ENCODE measurements around the gene RTN4R.

Gene RTN4R

GRCh38 chr22:20257212-20258020 lies 10.7 kb downstream of the RTN4R start:
- DNase-seq (ENCODE audit: low read depth): no peak

- DNase-seq (ENCODE audit: low read depth): no peak
These were observed 11.4 kb downstream of the RTN4R start for GRCh38 chr22:20256551-20257211.

DNA sequence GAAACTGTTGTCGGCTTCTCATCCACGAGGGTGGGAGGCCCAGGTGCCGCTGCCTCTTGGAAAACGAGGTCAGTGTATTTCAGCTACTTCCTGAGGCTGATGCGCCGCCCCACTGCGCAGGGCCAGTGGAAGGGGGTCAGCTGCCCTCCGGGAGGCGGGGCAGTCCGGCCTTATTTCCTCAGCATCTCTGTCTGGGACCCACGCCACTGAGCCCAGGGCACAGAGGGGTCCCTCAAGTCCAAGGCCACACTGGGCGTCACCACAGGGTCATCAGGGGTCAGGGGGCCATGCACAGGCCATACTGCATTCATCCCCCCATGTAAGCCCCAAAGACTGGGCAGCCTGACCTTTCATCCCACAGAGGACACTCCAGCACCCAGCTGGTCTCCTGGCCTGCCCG lies 12.1 kb downstream of the RTN4R start:
- DNase-seq (ENCODE audit: low read depth): no peak

GRCh38 chr22:20254975-20255946 lies 12.9 kb downstream of the RTN4R start:
- no peak for DNase-seq (ENCODE audit: low read depth)

DNA sequence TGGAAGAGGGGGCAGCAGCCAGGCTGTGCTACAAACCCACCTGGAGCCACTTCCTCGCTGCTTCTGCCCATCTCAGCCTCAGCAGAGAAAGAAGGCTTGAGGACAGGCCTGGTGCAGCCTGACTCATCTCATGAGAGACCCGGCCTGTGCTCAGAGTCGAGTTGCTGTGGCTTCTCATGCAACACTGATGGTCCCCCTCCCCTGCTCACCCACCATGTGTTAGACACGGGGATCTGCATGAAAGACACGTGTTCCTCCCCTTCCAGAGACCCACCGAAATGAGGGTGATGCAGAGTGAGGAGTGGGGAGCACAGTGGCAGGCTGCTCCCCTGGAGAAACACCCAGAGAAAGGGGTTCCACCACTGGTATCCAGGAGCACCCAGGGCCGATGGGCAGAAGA lies 15.0 kb downstream of the RTN4R start:
- no peak for DNase-seq (ENCODE audit: low read depth)

DNA sequence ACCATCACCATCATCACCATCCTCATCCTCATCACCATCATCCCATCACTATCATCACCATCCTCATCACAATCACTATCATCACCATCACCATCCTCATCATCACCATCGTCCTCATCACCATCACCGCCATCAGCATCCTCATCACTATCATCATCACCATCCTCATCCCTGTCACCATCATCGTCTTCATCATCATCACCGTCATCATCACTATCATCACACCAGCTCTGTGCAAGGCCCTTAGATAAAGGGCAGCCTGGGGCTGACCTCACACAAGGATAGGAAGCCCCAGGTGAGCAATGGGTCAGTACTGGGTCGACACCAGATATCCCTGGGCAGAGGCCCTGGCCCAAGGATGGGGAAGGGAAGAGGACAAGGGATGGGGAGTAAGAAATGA lies 16.1 kb downstream of the RTN4R start:
- no peak for DNase-seq (ENCODE audit: low read depth)

- no peak for DNase-seq (ENCODE audit: low read depth)
These were observed 16.6 kb downstream of the RTN4R start for GRCh38 chr22:20251491-20251890.

DNA sequence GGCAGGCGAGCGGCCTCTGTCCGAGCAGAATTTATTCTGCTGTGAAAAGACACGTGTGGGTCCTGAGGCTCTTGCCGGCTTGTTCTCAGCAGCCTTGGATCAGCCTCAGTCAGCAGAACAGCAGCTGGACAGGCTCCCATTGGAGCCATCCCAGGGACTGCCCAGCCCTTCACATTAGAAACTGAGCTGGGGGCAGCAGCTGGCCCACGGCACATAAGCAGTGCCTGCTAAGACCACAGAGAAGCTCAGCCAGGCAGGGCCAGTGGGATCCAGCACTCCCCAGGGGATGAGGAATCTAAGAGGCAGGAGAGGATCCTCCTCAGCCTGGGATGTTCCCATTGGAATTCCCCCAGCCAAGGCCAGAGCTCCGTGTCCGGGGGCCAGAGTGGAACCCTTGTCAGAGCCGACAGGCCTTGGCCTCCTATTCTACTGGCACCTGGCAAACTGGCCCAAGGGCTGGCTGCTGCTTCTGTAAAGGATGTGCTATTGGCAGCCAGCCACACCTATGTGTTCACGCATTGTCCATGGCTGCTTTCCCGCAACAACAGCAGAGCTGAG lies 18.2 kb downstream of the RTN4R start:
- no peak for DNase-seq (ENCODE audit: low read depth)

DNA sequence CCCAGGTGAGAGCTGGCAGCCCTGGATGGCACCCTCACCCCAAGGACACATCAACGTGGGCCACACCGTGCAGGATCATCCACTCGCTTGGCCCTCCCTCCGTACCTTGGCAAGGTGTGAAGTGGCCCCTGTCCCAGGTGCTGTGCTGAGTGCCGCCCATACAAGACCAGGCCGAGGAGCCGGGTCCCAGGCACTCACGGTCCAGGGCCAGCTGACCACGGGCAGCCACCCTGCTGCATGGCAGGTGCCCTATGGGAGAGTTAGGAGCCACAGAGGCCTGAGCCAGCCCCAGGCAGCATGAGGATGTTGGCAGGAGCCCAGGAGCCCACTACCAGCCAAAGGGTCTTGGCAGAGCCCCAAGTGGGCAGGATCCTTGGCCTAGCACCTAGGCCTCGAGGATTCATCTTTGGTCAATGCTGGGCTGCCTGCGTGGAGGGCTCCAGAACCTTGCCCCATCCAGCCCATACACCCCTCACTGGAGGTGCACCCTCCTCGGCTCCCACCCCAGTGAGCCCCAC lies 19.6 kb downstream of the RTN4R start:
- no peak for DNase-seq (ENCODE audit: low read depth)

GRCh38 chr22:20247608-20248171 lies 20.4 kb downstream of the RTN4R start:
- DNase-seq (ENCODE audit: low read depth): no peak

DNA sequence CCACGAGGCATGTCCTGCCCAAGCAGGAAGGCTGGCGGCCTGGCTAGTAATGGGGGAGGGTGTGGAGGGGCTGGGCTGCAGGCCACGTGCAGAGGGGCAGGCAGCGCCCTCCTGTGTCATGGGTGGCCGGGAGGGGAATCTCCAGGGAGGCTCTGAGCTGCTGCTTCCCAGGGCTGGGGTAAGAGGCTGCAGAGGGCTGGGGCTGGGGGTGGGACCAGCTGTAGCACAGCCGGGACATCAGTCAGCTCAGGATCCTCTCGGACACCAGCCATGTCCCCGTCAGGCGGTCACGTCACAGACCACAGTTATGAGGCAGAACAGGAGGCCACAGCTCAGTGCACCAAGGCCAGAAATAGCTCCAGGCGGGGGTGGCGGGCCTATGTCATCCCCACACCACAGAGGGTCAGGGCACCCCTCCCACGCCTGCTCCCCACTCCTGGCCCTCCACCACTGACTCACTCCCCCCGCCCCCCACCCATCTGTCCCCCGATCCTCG lies 21.1 kb downstream of the RTN4R start:
- DNase-seq (ENCODE audit: low read depth): peak; percentile 22

- no peak for DNase-seq (ENCODE audit: low read depth)
These were observed 21.6 kb downstream of the RTN4R start for GRCh38 chr22:20246368-20247009.

- DNase-seq (ENCODE audit: low read depth): no peak
These were observed 22.3 kb downstream of the RTN4R start for GRCh38 chr22:20245577-20246367.

DNA sequence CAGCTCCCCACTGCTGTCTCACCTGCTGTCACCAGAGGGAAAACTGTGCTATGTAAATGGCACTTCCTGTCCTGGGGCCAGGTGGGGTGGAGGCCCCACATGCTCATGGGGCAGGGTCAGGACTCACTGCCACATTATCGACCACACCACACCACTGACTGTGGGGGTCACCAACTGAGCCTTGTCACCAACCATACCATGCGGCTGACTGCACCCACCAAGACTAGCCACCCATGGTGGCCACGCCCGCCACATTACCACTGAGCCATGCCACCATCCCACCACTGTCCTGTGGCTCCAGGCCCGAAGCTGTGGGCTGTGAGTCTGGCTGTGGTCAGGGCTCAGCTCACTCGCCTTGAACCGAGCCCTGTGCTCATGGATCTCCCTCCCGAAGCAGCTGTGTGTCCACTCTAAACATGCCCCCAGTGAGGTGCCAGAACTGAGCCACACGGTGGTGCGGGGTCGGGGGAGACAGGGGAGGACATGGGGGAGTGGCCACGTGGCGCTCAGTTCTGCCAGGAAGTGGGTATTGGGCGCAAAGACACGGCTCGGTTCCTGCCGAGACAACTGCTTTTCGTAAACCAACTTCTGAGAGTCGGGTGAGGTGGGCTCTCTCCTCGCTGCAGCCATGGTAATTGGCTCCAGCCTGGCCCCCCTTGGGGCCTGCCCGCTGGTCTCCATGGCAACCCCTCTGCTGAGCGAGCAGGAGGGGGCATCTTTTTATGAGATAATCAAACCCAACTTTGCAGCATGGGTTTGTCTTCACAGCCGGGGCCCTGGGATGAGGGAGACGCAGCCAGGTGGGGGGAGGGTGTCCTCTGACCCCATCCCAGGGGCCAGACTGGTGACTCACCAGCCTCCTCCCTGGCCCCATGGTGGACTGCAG lies 23.2 kb downstream of the RTN4R start:
- DNase-seq (ENCODE audit: low read depth): no peak

GRCh38 chr22:20244250-20244648 lies 23.9 kb downstream of the RTN4R start:
- DNase-seq (ENCODE audit: low read depth): no peak

- DNase-seq (ENCODE audit: low read depth): peak; percentile 54
These were observed 24.4 kb downstream of the RTN4R start for GRCh38 chr22:20243537-20244249.

DNA sequence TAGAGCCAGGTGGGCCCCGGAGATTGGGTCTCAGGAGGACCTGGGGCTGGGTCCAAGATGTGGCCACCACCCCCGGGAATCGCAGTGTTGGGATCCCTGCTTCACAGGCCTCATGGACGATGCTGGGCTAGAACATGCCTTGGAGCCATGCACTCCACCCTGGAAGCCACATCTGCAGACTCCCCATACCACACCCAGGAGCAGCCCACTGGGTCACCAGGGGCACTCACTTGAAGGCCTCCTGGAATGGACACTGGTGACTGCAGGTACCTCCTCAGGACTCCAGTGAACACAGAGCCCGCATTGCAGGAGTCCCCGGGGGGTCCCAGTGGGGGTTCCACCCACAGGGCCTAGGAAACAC lies 25.0 kb downstream of the RTN4R start:
- DNase-seq (ENCODE audit: low read depth): no peak

- DNase-seq (ENCODE audit: low read depth): no peak
These were observed 25.5 kb downstream of the RTN4R start for GRCh38 chr22:20242393-20243175.

All from stromal cell of bone marrow (primary cell).